ENCODE data around the gene RBM48.

DNA sequence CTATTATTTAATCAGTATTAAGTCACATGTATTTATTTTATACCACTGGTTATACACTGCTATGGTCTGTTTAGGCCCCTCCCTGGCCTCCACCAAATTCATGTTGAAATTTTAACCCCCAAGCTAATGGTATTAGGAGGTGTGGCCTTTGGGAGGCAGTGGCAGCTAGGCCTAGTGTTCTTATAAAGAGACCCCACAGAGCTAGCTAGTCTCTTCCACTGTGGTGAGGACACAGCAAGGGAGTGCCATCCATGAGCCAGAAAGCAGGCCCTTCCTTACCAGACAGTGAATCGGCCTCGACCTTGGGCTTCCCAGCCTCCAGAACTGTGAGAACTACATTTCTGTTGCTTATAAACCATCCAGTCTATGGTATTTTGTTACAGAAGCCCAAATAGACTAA, 28.7 kb downstream of the RBM48 start:
- TF ChIP-seq, protein P1, sequence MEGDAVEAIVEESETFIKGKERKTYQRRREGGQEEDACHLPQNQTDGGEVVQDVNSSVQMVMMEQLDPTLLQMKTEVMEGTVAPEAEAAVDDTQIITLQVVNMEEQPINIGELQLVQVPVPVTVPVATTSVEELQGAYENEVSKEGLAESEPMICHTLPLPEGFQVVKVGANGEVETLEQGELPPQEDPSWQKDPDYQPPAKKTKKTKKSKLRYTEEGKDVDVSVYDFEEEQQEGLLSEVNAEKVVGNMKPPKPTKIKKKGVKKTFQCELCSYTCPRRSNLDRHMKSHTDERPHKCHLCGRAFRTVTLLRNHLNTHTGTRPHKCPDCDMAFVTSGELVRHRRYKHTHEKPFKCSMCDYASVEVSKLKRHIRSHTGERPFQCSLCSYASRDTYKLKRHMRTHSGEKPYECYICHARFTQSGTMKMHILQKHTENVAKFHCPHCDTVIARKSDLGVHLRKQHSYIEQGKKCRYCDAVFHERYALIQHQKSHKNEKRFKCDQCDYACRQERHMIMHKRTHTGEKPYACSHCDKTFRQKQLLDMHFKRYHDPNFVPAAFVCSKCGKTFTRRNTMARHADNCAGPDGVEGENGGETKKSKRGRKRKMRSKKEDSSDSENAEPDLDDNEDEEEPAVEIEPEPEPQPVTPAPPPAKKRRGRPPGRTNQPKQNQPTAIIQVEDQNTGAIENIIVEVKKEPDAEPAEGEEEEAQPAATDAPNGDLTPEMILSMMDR (IDR thresholded peaks at IDR 0.05; ENCODE audit: low read depth, low read length): no peak
- TF ChIP-seq POLR2A (IDR thresholded peaks at IDR 0.05; ENCODE audit: extremely low read depth, insufficient read length): no peak
- TF ChIP-seq, protein P2, sequence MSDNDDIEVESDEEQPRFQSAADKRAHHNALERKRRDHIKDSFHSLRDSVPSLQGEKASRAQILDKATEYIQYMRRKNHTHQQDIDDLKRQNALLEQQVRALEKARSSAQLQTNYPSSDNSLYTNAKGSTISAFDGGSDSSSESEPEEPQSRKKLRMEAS (IDR thresholded peaks at IDR 0.05; ENCODE audit: low read depth, low read length): no peak

Measured in NB4 (cell line).